Prostate gland (tissue), 2 donors: ENCODE data around the gene SNRK. TPM values are rescaled to one million over a fixed set of nuclear protein-coding genes. Genes with fewer than 3 reads are reported as not detected.

Source experiments
- DNase-seq: peaks from one replicate; pipeline ENCODE4 v3.0.0-alpha.2; 2019; ENCODE audit warnings: low spot score
- H3K27ac ChIP-seq, 2 donors: fragments of 200-600 bp; sonication (generic); 2 replicates each; pipeline ENCODE4 v1.5.1; 2017 to 2019
- H3K27me3 ChIP-seq: fragments of 200-600 bp; sonication (generic); replicated peaks from 2 replicates; pipeline ENCODE4 v1.5.1; 2019; ENCODE audit not compliant: insufficient read depth
- H3K36me3 ChIP-seq, 2 donors: fragments of 200-600 bp; sonication (generic); 1 replicate in 1 of 2; 2 replicates in 1 of 2; pipeline versions ENCODE4 v1.5.1 to v1.8.1; 2017 to 2019
- H3K4me1 ChIP-seq: fragments of 200-600 bp; sonication (generic); replicated peaks from 2 replicates; pipeline ENCODE4 v1.5.1; 2019
- H3K4me3 ChIP-seq, 2 donors: fragments of 200-600 bp; sonication (generic); 2 replicates each; pipeline ENCODE4 v1.5.1; 2017 to 2019
- H3K9me3 ChIP-seq: fragments of 200-600 bp; sonication (generic); 2 replicates; pipeline ENCODE4 v1.5.1; 2017
- POLR2A ChIP-seq: fragments of 450-650 bp; IDR thresholded peaks from one replicate; pipeline ENCODE4 v1.6.1; 2016; ENCODE audit warnings: antibody characterized with exemption, mild to moderate bottlenecking
- POLR2AphosphoS5 ChIP-seq: sonication (generic); formaldehyde crosslinking; IDR thresholded peaks from one replicate; pipeline ENCODE4 v1.6.1; 2017; ENCODE audit warnings: antibody characterized with exemption
- WGBS: methylation state at CpG from one replicate; pipeline ENCODE4 v1.1.5; 2018; 5-methylcytosine and 5-hydroxymethylcytosine counted together
- intact Hi-C: fragments of 100-400 bp; cut with DNase I; formaldehyde crosslinking; loops from one replicate; pipeline ENCODE4 v1.14.2; 2022
- total RNA-seq, 2 donors: library from RNA; depleted of rRNA; stranded (reverse); fragments of >200 nt; gene quantifications; one replicate each; pipeline ENCODE4 v1.1.0, GENCODE V29; 2016
- TF ChIP-seq, protein P1 (sequence below), 4 experiments: fragments of 200-600 bp in 2 of 4; fragments of 450-650 bp in 2 of 4; sonication (generic) in 2 of 4; IDR thresholded peaks; 1 replicate in 3 of 4; 2 replicates in 1 of 4; pipeline ENCODE4 v1.5.1; 2016 to 2019; ENCODE audit warnings: antibody characterized with exemption in 4 of 4, mild to moderate bottlenecking in 2 of 4, moderate library complexity in 2 of 4

Gene SNRK
- total RNA-seq, 2 donors from 2014 or later = 18.9 to 38.1 TPM

GRCh38 chr3:43259626-43260025 lies 26.7 kb upstream of the SNRK start:
- Histone ChIP-seq H3K4me1 (no peaks in the 10 kb centered on the region), H3K9me3 (no peaks in the 10 kb centered on the region), H3K27me3 (no peaks in the 10 kb centered on the region), H3K36me3 (no peaks in the 10 kb centered on the region), H3K27ac (no peak overlapping the region), H3K4me3 (no peak overlapping the region)
- no peak for DNase-seq
- TF ChIP-seq POLR2AphosphoS5 = no peak
- TF ChIP-seq POLR2A = no peak
- TF ChIP-seq, protein P1, sequence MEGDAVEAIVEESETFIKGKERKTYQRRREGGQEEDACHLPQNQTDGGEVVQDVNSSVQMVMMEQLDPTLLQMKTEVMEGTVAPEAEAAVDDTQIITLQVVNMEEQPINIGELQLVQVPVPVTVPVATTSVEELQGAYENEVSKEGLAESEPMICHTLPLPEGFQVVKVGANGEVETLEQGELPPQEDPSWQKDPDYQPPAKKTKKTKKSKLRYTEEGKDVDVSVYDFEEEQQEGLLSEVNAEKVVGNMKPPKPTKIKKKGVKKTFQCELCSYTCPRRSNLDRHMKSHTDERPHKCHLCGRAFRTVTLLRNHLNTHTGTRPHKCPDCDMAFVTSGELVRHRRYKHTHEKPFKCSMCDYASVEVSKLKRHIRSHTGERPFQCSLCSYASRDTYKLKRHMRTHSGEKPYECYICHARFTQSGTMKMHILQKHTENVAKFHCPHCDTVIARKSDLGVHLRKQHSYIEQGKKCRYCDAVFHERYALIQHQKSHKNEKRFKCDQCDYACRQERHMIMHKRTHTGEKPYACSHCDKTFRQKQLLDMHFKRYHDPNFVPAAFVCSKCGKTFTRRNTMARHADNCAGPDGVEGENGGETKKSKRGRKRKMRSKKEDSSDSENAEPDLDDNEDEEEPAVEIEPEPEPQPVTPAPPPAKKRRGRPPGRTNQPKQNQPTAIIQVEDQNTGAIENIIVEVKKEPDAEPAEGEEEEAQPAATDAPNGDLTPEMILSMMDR (IDR thresholded peaks at IDR 0.05) = no peak
- WGBS = 88% methylated on average over 2 of the region's 2 CpGs
- intact Hi-C loops = no loop called here

GRCh38 chr3:43260412-43260811 lies 25.9 kb upstream of the SNRK start:
- Histone ChIP-seq H3K27ac (no peak overlapping the region), H3K4me1 (no peaks in the 10 kb centered on the region), H3K27me3 (no peaks in the 10 kb centered on the region), H3K36me3 (no peaks in the 10 kb centered on the region), H3K4me3 (no peak overlapping the region), H3K9me3 (no peaks in the 10 kb centered on the region)
- WGBS = 95% methylated on average over 1 of the region's 1 CpG
- intact Hi-C loops = no loop called here
- DNase-seq = no peak
- TF ChIP-seq POLR2A (no peak), POLR2AphosphoS5 (no peak)

DNA sequence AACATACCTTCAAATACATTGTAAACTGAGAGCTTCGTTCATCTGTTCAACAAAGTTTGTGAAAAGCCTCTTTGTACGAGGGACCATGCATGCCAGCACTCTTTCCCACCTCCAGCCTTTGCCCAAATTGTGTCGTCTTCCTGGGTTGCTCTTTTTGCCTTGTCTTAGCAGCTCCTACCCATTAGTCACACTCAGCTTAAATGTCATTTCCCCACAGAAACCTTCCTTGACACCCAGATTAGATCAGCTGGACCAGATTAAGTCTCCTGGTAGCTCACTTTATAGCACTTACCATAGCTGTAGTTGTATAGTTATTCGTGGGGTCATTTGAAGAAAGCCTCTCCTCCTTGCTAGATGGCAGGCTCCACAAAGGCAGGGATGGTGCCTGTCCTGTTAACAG lies 24.1 kb upstream of the SNRK start:
- H3K9me3 ChIP-seq = no peaks in the 10 kb centered on the region
- no peaks in the 10 kb centered on the region for H3K27me3 ChIP-seq
- no peaks in the 10 kb centered on the region for H3K4me1 ChIP-seq
- 50% methylated on average over 4 of the region's 4 CpGs for WGBS
- H3K36me3 ChIP-seq = no peaks in the 10 kb centered on the region
- no peak overlapping the region for H3K4me3 ChIP-seq
- H3K27ac ChIP-seq = no peak overlapping the region
- no peak for DNase-seq
- TF ChIP-seq POLR2A = no peak
- TF ChIP-seq, protein P1 (IDR thresholded peaks at IDR 0.05) = no peak
- no peak for TF ChIP-seq POLR2AphosphoS5
- intact Hi-C loops = no loop called here

DNA sequence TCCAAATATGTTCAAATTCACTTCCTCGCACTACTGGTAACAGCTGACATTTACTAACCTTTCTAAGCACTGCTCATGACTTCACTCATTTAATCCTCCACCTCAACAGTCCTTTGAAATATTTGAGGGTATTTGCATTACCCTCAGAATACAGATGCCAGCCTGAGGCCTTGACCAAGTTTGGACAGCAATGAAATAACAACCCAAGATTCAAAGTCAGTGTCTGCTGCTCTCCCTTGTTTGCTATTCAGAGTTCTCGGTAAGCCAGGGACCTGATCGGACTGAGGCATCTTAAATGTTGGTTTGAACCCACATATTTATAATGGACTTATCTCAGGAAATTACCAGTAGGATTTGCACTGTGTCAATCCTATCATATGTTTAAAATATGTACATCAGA lies 19.9 kb upstream of the SNRK start:
- 60% methylated on average over 3 of the region's 3 CpGs for WGBS
- Histone ChIP-seq H3K27me3 (no peaks in the 10 kb centered on the region), H3K27ac (no peak overlapping the region), H3K4me3 (no peak overlapping the region), H3K4me1 (no peaks in the 10 kb centered on the region), H3K9me3 (no peaks in the 10 kb centered on the region), H3K36me3 (no peaks in the 10 kb centered on the region)
- TF ChIP-seq, protein P1 (IDR thresholded peaks at IDR 0.05) = no peak
- TF ChIP-seq POLR2AphosphoS5 = no peak
- no peak for TF ChIP-seq POLR2A
- intact Hi-C loops = no loop called here
- DNase-seq = no peak

GRCh38 chr3:43266995-43267394 lies 19.3 kb upstream of the SNRK start:
- DNase-seq = no peak
- H3K36me3 ChIP-seq = no peaks in the 10 kb centered on the region
- TF ChIP-seq, protein P1 (IDR thresholded peaks at IDR 0.05) = no peak
- H3K27me3 ChIP-seq = no peaks in the 10 kb centered on the region
- H3K4me1 ChIP-seq = no peaks in the 10 kb centered on the region
- intact Hi-C loops = no loop called here
- H3K27ac ChIP-seq = no peak overlapping the region
- H3K9me3 ChIP-seq = no peaks in the 10 kb centered on the region
- H3K4me3 ChIP-seq = no peak overlapping the region
- WGBS = 71% methylated on average over 1 of the region's 1 CpG

- Histone ChIP-seq H3K27me3 (no peaks in the 10 kb centered on the region), H3K27ac (no peak overlapping the region), H3K9me3 (no peaks in the 10 kb centered on the region), H3K4me3 (no peak overlapping the region), H3K36me3 (no peaks in the 10 kb centered on the region), H3K4me1 (no peaks in the 10 kb centered on the region)
- 76% methylated on average over 1 of the region's 1 CpG for WGBS
- DNase-seq = no peak
- intact Hi-C loops = no loop called here
- TF ChIP-seq POLR2A = no peak
- TF ChIP-seq, protein P1 (IDR thresholded peaks at IDR 0.05) = no peak
- no peak for TF ChIP-seq POLR2AphosphoS5
Measured at GRCh38 chr3:43268636-43269035, 17.7 kb upstream of the SNRK start.
